ENCODE results near the gene SDR42E2.
"Not testable (repeated sequence)": the region's sequence is repeated elsewhere in the genome, so short reads cannot be mapped to it uniquely, and the experiment has no call there.

Gene SDR42E2

DNA sequence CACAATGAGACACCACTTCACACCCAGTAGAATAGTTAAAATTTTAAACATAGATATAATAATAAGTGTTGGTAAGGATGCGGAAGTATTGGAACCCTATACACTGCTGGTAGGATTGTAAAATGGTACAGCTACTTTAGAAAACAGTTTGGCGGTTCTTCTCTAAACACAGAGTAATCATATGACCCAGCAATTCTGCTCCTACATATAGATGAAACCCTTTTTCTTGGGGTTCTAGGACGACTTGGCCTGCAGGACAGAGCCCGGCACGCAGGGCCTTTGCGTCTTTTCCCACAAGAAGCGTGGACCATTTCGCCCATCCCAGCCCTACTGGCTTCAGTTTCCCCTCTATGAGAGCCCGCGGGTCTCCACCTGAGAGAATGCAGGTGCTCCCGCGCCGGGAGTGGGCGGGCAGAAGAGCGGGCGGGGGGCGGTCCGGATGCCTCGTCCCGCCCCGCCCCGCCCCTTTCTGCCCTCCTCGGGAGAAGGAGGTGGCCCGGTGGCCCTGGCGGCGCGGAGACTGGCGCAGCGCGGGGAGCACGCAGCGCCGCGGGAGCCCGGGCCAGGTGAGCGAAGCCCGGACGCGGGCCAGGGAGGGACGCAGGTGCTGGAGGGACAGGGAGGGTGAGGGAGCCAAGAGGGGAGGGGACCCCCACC is at the start of gene SDR42E2:
SDR42E2 (plus strand) TSS at position 508 of the 657 bp plus-strand sequence. CDS start 3,077 bp downstream, outside the sequence.
- DNase-seq (ENCODE audit: low read depth) = no peak

- no peak for DNase-seq (ENCODE audit: low read depth)
These were observed 46.1 kb upstream of the SDR42E2 start for GRCh38 chr16:22116095-22116700.

DNA sequence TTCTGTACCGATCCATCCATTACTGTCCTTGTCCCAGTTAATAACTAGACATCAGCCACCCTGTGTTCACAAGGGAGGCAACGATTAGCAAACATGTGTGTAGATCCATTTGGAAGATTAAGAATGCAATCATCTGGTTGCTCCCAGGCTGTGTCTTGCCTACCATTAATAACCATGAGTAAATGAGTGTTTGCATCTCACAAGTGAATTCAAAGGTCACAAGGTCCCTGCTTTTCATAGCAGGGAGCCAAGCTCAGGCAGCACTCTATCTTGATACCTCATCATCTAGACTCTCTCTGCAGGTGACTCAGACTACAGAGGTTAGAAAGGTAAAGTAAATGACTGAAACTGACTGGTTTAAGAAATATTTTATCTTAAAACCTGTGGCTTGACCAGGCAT is 44.7 kb upstream of the SDR42E2 start:
- no peak for DNase-seq (ENCODE audit: low read depth)

GRCh38 chr16:22120440-22120839 is 41.9 kb upstream of the SDR42E2 start:
- DNase-seq (ENCODE audit: low read depth) = no peak

GRCh38 chr16:22122239-22122638 is 40.1 kb upstream of the SDR42E2 start:
- DNase-seq (ENCODE audit: low read depth) = no peak

DNA sequence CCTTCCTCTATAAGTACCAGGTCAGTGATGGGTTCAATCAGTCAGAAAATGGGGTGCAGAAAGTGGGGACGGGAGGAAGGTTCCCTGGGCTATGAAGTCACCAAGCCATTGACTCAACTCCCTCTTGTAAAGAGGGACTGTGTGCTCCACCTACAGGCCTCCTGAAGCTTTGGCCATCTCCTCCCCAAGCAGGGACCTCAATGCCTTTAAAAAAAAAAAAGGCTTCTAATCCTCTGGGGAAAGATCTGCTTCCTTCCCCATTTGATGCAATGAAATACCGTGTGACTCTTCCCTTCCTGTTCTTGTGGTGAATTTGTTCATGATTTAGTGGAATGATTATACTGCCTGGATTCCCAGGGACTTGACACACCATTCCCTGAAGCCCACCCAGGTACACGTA is 39.2 kb upstream of the SDR42E2 start:
- no peak for DNase-seq (ENCODE audit: low read depth)

DNA sequence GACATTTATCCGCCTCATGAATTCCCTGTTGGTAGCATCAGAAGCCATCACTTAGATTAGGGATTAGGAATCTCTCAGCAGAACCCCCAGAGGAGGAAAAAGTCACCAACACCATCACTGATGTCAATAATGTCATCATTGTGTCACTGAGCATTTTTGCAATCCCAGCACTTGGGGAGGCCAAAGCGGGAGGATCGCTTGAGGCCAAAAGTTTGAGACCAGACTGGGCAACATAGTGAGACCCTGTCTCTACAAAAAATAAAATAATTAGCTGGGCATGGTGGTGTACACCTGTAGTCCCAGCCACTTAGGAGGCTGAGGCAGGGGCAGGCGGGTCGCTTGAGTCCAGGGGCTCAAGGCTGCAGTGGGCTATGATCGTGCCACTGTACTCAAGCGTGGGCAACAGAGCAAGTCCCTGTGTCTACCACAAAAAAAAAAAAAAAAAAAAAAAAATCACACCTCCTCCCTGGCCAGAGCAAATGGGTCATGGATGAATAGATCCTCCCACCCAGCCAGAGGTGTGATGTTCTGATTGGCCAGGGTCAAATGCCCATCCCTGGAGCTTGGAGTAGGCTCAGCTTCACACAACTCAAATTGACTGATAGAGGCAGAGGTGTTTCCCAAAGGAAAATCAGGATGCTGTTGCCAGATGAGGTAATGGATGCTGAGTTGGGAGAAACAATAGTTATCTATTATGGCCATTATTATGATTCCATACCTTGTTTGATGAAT is 38.4 kb upstream of the SDR42E2 start:
- no peak for DNase-seq (ENCODE audit: low read depth)

DNA sequence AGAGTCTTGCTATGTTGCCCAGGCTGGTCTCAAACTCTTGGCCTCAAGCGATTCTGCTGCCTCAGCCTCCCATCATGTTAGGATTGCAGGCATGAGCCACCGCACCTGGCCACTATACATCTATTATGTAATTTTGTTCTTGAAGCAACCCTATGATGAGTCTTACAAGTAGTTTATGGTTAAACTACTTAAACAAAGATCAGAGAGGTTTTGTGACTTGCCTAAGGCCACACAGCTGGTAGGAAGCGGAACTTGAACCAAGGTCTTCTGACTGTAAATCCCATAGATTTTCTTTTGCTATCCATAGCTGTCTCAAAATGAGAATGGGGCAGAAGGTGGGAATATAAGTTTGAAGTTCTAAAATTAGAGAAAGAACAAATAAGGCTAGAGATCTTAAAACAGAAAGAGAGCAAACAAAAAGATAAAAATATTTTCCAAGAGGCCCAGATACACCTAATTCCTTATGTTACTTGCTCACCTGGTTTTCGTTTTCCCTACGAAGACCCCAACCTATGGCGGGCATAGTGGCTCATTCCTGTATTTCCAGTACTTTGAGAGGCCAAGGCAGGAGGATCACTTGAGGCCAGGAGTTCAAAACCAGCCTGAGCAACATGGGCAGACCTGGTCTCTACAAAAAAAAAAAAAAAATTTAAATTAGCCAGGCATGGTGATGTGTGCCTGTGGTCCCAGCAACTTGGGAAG is 37.6 kb upstream of the SDR42E2 start:
- no peak for DNase-seq (ENCODE audit: low read depth)

DNA sequence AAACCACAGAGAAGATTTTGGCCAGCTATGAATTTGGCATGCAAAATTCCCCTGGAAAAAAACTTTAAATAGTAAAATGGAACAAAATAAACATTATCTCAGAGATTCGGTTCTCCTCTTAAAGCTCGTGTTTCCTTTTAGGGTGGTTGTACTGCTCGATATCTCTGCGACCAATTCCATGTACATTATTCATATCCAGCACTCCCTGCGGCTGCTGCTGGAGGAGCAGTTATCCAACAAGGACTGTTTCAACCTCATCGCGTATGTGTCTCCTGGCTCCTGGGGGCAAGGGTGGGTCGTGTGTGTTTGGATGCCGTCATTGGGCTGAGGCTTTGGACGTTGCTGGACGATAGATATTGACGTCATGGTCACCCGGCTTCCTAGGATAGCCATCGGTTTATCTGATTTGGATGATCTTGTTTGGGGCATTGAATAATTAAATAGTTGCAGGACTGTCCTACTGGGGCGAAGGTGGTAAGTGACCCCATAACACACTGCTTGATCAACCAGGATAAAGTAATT is 36.2 kb upstream of the SDR42E2 start:
- no peak for DNase-seq (ENCODE audit: low read depth)

- not testable (repeated sequence) for DNase-seq (ENCODE audit: low read depth)
These were observed 33.8 kb upstream of the SDR42E2 start for GRCh38 chr16:22128537-22128936.

GRCh38 chr16:22130528-22130927 is 31.8 kb upstream of the SDR42E2 start:
- no peak for DNase-seq (ENCODE audit: low read depth)

DNA sequence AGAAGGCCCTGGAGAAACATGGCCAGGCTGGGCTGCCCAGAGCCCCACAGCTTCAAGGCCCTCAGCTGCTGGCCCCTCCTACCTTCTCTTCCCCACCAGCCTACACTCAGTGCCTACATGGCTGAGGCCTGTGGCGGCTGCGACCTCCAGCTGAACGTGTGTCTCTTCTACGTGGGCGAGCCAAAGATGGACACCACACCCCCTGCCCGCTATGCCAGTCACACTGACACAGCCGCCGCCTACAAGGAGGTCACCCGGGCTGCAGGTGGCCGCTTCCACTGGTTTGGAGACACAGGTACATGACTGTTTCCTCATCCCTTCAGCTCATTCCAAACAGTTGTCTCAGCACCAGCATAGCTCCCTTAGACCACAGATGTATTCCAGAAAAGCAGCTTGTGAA is 29.5 kb upstream of the SDR42E2 start:
- no peak for DNase-seq (ENCODE audit: low read depth)

DNA sequence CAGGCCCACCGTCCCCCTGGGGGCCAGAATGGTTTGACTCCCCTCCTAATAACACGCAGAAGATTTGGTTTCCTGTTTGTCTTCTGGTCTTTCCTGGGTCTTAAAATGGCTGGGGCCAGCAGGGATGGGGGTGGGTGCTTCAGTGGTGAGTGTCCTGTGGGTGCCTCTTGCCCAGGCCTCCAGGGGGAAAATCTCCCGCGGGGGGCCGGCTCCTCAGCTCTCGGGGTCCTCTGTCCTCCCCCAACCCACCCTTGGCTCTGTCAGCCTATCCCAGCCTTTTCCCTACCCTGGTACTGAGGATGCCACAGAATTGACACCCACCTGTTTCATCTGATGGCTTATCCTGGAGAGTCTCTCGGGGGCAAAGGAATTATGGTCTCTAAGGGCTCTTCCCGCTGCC is 23.8 kb upstream of the SDR42E2 start:
- DNase-seq (ENCODE audit: low read depth) = no peak

GRCh38 chr16:22139008-22139407 is 23.3 kb upstream of the SDR42E2 start:
- DNase-seq (ENCODE audit: low read depth) = no peak

DNA sequence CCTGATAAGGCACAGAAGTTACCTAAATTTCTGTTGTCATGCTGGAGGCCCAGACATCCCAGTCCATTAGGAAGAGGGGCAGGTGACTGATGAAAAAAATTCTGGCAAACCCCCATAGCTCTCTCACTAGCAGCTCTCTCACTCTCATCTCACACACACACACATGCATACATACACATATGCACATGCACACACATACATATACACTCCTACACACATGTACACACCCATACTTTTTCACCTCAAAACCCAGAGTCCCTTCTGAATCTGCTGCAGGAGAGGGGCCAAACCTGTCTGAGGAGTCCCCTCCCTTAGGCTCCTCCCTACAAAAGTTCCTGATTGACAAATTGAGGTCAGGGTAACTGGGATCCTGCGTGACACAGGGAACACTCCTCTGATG is 22.6 kb upstream of the SDR42E2 start:
- no peak for DNase-seq (ENCODE audit: low read depth)

GRCh38 chr16:22141767-22142166 is 20.5 kb upstream of the SDR42E2 start:
- no peak for DNase-seq (ENCODE audit: low read depth)

- DNase-seq (ENCODE audit: low read depth) = no peak
These were observed 17.8 kb upstream of the SDR42E2 start for GRCh38 chr16:22144520-22144919.

GRCh38 chr16:22147853-22148252 is 14.5 kb upstream of the SDR42E2 start:
- no peak for DNase-seq (ENCODE audit: low read depth)

DNA sequence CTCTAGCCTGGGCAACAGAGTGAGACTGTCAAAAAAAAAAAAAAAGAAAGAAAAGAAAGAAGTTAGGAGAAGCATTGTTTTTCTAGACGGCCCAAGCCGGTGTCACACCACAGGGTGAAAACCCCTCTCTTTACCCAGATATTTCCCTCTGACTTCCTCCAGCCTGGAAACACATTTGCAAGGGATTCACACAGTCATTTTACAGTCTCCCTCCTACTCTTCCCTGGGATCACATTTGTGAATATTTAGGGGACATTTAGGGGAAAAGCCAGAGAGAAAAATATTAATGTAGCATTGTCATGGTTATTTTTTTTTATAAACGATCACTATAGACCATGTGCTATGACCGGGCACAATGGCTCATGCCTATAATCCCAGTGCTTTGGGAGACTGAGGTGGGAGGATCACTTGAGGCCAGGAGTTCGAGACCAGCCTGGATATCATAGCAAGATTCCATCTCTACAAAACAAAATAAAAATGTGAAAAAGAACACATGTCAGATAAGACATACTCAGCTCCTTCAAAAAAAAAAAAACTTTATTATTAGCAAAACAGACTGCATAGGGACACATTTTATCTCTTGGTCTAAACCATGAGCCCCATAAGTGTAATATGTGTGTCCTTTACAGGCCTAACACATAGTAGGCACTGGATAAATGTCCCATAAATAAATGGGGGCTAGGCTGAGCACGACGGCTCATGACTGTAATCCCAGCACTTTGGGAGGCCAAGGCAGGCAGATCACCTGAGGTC is 10.9 kb upstream of the SDR42E2 start:
- DNase-seq (ENCODE audit: low read depth) = no peak

GRCh38 chr16:22152316-22152715 is 10.0 kb upstream of the SDR42E2 start:
- DNase-seq (ENCODE audit: low read depth) = no peak

DNA sequence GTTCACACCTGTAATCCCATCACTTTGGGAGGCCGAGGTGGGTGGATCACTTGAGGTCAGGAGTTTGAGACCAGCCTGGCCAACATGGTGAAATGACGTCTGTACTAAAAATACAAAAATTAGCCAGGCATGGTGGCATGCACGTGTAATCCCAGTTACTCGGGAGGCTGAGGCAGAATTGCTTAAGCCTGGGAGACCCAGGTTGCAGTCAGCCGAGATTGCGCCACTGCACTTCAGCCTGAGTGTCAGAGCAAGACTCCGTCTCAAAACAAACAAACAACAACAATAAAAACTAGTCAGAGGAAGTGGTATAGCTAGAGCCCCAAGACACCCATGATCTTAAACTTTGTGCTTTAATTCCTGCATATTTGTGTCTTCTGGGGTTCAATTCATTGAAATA is 9.2 kb upstream of the SDR42E2 start:
- DNase-seq (ENCODE audit: low read depth) = not testable (repeated sequence)

- DNase-seq (ENCODE audit: low read depth) = no peak
These were observed 905 bp upstream of the SDR42E2 start for GRCh38 chr16:22161401-22161800.
